HG02798 (cell line): ENCODE measurements around the gene OR51V1.
"Not testable (repeated sequence)": the region's sequence is repeated elsewhere in the genome, so short reads cannot be mapped to it uniquely, and the experiment has no call there.

Experiments used
- ATAC-seq: cut with Tn5 transposase; IDR thresholded peaks from one replicate; pipeline ENCODE4 v1.9.1; 2021; ENCODE audit warnings: mild to moderate bottlenecking; ENCODE audit not compliant: unreplicated experiment, poor library complexity

The OR51V1 gene

DNA sequence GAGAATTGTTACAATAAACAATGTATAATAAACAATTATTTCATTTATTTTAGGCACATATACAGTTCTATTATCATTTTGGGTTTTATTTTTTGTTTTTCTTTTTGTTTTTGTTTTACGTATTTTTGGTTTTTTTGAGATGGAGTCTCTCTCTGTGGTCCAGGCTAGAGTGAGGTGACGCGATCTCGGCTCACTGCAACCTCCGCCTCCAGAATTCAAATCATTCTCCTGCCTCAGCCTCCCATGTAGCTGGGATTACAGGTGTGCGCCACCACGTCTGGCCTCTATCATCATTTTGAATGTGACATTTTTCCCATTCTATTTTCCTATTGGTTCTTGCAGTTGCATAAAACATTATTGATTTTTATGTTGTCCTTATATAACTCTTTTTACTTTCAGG, 25.5 kb downstream of the OR51V1 start:
- no peak for ATAC-seq

DNA sequence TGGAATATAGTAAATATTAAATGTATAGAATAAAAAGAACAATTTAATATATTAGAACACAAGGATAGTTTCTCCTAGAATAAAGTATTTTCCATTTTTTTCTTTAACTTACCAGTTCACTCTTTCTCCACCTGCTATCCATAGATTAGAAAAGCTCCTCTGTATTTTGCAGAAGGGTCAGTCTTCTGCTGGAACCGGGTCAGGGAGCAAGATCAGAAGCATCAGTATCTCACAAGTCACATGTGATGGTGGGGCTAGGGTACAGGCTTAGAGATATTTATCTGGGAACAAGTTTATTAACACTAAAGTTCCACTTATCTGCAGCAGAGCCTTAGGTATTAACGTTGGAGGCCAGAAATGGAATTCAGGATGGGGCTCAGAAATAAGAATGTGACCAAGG, 28.6 kb downstream of the OR51V1 start:
- ATAC-seq = no peak

DNA sequence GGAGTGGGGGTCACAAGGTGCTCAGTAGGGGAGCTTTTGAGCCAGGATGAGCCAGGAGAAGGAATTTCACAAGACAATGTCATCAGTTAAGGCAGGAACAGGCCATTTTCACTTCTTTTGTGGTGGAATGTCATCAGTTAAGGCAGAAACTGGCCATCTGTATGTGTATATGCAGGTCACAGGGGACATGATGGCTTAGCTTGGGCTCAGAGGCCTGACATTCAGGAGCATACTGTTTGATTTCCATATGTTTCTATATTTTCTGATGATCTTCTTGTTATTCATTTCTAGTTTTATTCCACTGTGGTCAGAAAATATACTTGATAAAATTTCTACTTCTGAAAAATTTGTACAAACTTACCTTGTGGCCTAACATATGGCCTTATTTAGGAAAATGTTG, 34.6 kb downstream of the OR51V1 start:
- ATAC-seq = not testable (repeated sequence)

- not testable (repeated sequence) for ATAC-seq
These were observed 35.7 kb downstream of the OR51V1 start for GRCh38 chr11:5164807-5165206.

DNA sequence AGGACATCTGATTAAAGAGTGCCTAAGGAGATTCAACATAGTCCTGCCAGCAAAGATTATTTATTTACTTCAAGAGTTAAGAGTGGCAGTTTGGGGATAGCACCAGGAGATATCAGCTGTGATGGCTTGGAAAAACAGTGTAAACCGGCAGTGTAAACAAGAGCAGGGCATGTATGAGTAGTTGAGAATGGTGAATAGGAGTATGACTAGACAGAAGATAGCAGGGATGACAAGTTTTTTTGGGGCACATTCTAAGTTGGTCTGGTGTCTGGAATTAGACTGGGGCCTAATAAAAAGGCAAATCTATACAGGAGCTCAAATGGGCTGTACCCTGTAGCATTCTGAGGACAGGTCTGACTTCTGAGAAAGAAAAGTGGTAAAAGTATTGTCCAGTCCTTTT, 39.4 kb downstream of the OR51V1 start:
- not testable (repeated sequence) for ATAC-seq

- not testable (repeated sequence) for ATAC-seq
These were observed 40.3 kb downstream of the OR51V1 start for GRCh38 chr11:5160217-5160616.

DNA sequence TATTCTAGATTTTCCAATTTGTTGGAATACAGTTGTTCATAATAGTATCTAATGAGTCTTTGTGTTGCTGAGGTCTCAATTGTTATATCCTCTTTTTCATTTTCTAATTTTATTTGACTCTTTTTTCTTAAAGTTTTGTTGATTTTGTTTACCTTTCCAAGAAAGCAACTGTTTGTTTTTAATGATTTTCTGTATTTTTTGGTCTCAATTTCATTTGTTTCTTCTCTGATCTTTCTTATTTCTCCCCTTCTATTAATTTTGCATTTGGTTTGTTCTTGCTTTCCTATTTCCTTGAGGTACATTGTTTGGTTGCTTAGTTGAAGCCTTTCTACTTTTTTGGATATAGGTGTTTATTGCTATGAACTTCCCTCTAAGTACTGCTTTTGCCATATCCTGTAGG, 40.7 kb downstream of the OR51V1 start:
- ATAC-seq = no peak

- ATAC-seq = no peak
These were observed 45.8 kb downstream of the OR51V1 start, which contains the start of gene OR52A1 for GRCh38 chr11:5154657-5155056. TSS of gene OR52A1 (minus strand) at chr11:5154757. CDS start at chr11:5152369, 2,388 bp downstream.

GRCh38 chr11:5153574-5154431, 46.7 kb downstream of the OR51V1 start:
- no peak for ATAC-seq

DNA sequence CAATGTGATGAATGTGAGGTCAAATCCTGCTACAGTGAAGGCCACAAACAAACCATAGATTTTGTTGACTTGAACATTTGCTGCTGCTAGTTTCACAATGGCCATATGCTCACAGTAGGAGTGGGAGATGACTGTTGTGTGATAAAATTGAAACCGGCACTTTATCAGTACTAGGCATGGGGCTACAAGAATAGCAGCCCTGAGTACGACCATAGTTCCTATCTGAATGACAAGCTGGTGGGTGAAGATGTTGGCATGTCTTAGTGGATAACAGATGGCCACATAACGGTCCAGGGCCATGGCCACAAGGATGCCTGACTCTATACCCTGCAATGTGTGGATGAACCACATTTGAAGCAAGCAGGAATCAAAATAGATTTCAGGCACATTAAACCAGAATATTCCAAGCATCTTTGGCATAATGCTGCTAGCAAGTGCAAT, 48.7 kb downstream of the OR51V1 start:
- ATAC-seq = no peak
